ENCODE measurements around the gene SF3B1.

Gene SF3B1

GRCh38 chr2:197391220-197391717 lies 43.6 kb downstream of the SF3B1 start:
- CTCF ChIA-PET = no interaction called here
- no peak for TF ChIP-seq ARNT (IDR thresholded peaks at IDR 0.05)
- no peak for TF ChIP-seq SUZ12 (IDR thresholded peaks at IDR 0.05)
- no peak for TF ChIP-seq CTBP1 (IDR thresholded peaks at IDR 0.05; ENCODE audit: borderline replicate concordance)
- TF ChIP-seq L3MBTL2 (conservative IDR thresholded peaks at IDR 0.05) = no peak
- no peak for TF ChIP-seq LEF1 (IDR thresholded peaks at IDR 0.05; ENCODE audit: borderline replicate concordance)
- TF ChIP-seq FOXK2 (IDR thresholded peaks at IDR 0.05) = no peak
- TF ChIP-seq FOXA1 (IDR thresholded peaks at IDR 0.05) = no peak
- TF ChIP-seq, protein P1, sequence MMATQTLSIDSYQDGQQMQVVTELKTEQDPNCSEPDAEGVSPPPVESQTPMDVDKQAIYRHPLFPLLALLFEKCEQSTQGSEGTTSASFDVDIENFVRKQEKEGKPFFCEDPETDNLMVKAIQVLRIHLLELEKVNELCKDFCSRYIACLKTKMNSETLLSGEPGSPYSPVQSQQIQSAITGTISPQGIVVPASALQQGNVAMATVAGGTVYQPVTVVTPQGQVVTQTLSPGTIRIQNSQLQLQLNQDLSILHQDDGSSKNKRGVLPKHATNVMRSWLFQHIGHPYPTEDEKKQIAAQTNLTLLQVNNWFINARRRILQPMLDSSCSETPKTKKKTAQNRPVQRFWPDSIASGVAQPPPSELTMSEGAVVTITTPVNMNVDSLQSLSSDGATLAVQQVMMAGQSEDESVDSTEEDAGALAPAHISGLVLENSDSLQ (IDR thresholded peaks at IDR 0.05) = no peak
- no peak for TF ChIP-seq HDGF (IDR thresholded peaks at IDR 0.05; ENCODE audit: borderline replicate concordance)
- TF ChIP-seq ELF4 (IDR thresholded peaks at IDR 0.05) = no peak
- no peak for TF ChIP-seq TARDBP (IDR thresholded peaks at IDR 0.05)
- TF ChIP-seq NFRKB (IDR thresholded peaks at IDR 0.05) = no peak
- TF ChIP-seq ZNF384 (IDR thresholded peaks at IDR 0.05) = no peak
- no peak for TF ChIP-seq FOXM1 (IDR thresholded peaks at IDR 0.05; ENCODE audit: borderline replicate concordance)
- TF ChIP-seq BHLHE40 (IDR thresholded peaks at IDR 0.05; ENCODE audit: borderline replicate concordance) = no peak
- no peak for TF ChIP-seq SP1 (IDR thresholded peaks at IDR 0.05)
- POLR2A ChIA-PET = no interaction called here
- DNase-seq (ENCODE audit: extremely low spot score) = no peak

GRCh38 chr2:197388866-197389587 lies 45.8 kb downstream of the SF3B1 start:
- CTCF ChIA-PET = interaction anchor here (0.6 kb wide), 1 partner anchor 12 kb away, joined by 5 read pairs; no protein-coding TSS in a partner anchor
- POLR2A ChIA-PET = no interaction called here
- no peak for DNase-seq (ENCODE audit: extremely low spot score)
- TF ChIP-seq HDGF (IDR thresholded peaks at IDR 0.05; ENCODE audit: borderline replicate concordance) = no peak
- TF ChIP-seq FOXK2 (IDR thresholded peaks at IDR 0.05) = no peak
- TF ChIP-seq BHLHE40 (IDR thresholded peaks at IDR 0.05; ENCODE audit: borderline replicate concordance) = no peak
- TF ChIP-seq ARNT (IDR thresholded peaks at IDR 0.05) = no peak
- TF ChIP-seq SP1 (IDR thresholded peaks at IDR 0.05) = no peak
- no peak for TF ChIP-seq FOXM1 (IDR thresholded peaks at IDR 0.05; ENCODE audit: borderline replicate concordance)
- no peak for TF ChIP-seq ZNF384 (IDR thresholded peaks at IDR 0.05)
- no peak for TF ChIP-seq ELF4 (IDR thresholded peaks at IDR 0.05)
- no peak for TF ChIP-seq L3MBTL2 (conservative IDR thresholded peaks at IDR 0.05)
- no peak for TF ChIP-seq LEF1 (IDR thresholded peaks at IDR 0.05; ENCODE audit: borderline replicate concordance)
- TF ChIP-seq SUZ12 (IDR thresholded peaks at IDR 0.05) = no peak
- TF ChIP-seq TARDBP (IDR thresholded peaks at IDR 0.05) = no peak
- no peak for TF ChIP-seq FOXA1 (IDR thresholded peaks at IDR 0.05)
- TF ChIP-seq, protein P1 (IDR thresholded peaks at IDR 0.05) = no peak
- TF ChIP-seq NFRKB (IDR thresholded peaks at IDR 0.05) = no peak
- TF ChIP-seq CTBP1 (IDR thresholded peaks at IDR 0.05; ENCODE audit: borderline replicate concordance) = no peak

- ChIA-PET POLR2A (no interaction called here), CTCF (no interaction called here)
- no peak for DNase-seq (ENCODE audit: extremely low spot score)
- no peak for TF ChIP-seq FOXM1 (IDR thresholded peaks at IDR 0.05; ENCODE audit: borderline replicate concordance)
- TF ChIP-seq, protein P1 (IDR thresholded peaks at IDR 0.05) = no peak
Observed at GRCh38 chr2:197387179-197387578, 47.6 kb downstream of the SF3B1 start.

DNA sequence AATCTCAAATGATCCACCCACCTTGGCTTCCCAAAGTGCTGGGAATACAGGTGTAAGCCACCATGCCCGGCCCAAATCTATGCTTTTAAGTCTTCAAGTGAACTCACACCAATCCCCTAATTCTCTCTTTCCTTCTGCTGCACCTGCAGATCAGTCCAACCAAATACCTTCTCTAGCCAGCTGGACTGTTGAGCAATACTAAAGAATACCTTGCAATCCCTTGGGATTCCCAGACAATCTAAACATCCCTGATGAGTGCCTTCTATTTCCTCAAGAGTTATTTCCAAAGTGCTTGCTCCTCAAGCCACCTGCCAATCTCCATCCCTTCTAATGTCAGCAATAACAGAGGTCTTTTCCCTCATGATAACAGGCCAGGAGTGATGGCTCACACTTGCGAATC lies 48.6 kb downstream of the SF3B1 start:
- no peak for DNase-seq (ENCODE audit: extremely low spot score)
- POLR2A ChIA-PET = no interaction called here
- CTCF ChIA-PET = no interaction called here
- TF ChIP-seq BHLHE40 (IDR thresholded peaks at IDR 0.05; ENCODE audit: borderline replicate concordance) = no peak
- no peak for TF ChIP-seq TARDBP (IDR thresholded peaks at IDR 0.05)
- TF ChIP-seq HDGF (IDR thresholded peaks at IDR 0.05; ENCODE audit: borderline replicate concordance) = no peak
- TF ChIP-seq ELF4 (IDR thresholded peaks at IDR 0.05) = no peak
- no peak for TF ChIP-seq FOXA1 (IDR thresholded peaks at IDR 0.05)

DNA sequence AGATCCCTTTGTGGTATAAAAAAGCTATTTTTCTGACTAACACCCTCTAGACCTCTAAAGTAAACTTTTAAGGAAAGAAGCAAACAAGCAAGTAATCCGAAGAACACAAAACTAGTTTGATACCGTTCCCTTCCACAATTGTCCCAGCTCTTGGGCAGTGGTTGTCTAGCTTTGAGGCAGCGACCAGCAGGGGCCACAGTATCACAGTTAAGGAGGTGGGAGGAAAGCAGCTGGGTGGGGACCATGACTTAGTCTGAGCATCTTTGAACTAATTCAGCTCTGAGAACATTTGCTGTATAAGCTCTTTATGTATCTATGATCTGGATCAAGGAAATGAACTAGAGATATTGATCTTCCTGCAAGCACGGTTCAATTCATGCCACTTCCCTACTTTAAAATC lies 51.0 kb downstream of the SF3B1 start:
- ChIA-PET CTCF (no interaction called here), POLR2A (no interaction called here)

More for the DNA sequence above, 51.0 kb downstream of the SF3B1 start:
- TF ChIP-seq FOXA1 (IDR thresholded peaks at IDR 0.05) = no peak
- no peak for TF ChIP-seq SUZ12 (IDR thresholded peaks at IDR 0.05)
- no peak for TF ChIP-seq CTBP1 (IDR thresholded peaks at IDR 0.05; ENCODE audit: borderline replicate concordance)
- TF ChIP-seq L3MBTL2 (conservative IDR thresholded peaks at IDR 0.05) = no peak
- no peak for TF ChIP-seq ELF4 (IDR thresholded peaks at IDR 0.05)
- TF ChIP-seq HDGF (IDR thresholded peaks at IDR 0.05; ENCODE audit: borderline replicate concordance) = no peak
- no peak for TF ChIP-seq FOXK2 (IDR thresholded peaks at IDR 0.05)
- no peak for TF ChIP-seq TARDBP (IDR thresholded peaks at IDR 0.05)
- TF ChIP-seq ZNF384 (IDR thresholded peaks at IDR 0.05) = no peak
- no peak for TF ChIP-seq SP1 (IDR thresholded peaks at IDR 0.05)
- TF ChIP-seq FOXM1 (IDR thresholded peaks at IDR 0.05; ENCODE audit: borderline replicate concordance) = no peak
- no peak for TF ChIP-seq LEF1 (IDR thresholded peaks at IDR 0.05; ENCODE audit: borderline replicate concordance)
- TF ChIP-seq ARNT (IDR thresholded peaks at IDR 0.05) = no peak
- no peak for TF ChIP-seq BHLHE40 (IDR thresholded peaks at IDR 0.05; ENCODE audit: borderline replicate concordance)
- no peak for TF ChIP-seq NFRKB (IDR thresholded peaks at IDR 0.05)
- TF ChIP-seq, protein P1 (IDR thresholded peaks at IDR 0.05) = no peak
- no peak for DNase-seq (ENCODE audit: extremely low spot score)

All from HEK293T (cell line).